GM12878 (cell line): ENCODE measurements around the gene CCDC159. TPM values are rescaled to one million over a fixed set of nuclear protein-coding genes. Genes with fewer than 3 reads are reported as not detected.

Source experiments
- ATAC-seq: fragments of 200-7000 bp; cut with Tn5 transposase; 3 replicates; pipeline ENCODE4 v1.9.1; 2020; ENCODE audit warnings: mild to moderate bottlenecking, moderate library complexity
- BruUV-seq: library from RNA; stranded (reverse); fragments of 400-500 nt; replicated peaks from 2 replicates; lab custom pipeline; 2021; lab: Mats Ljungman, UMichigan
- CTCF ChIA-PET: fragments of 300-600 bp; sonication (Branson Sonifier 250); formaldehyde crosslinking; extraction: SDS; loops from one replicate; lab custom pipeline; 2021; ENCODE audit warnings: inconsistent platforms; lab: Yijun Ruan, JAX
- POLR2A ChIA-PET: fragments of 350-600 bp; formaldehyde crosslinking; extraction: SDS; loops from one replicate; lab custom pipeline; 2021; ENCODE audit warnings: inconsistent platforms; lab: Charles Lee
- RAD21 ChIA-PET: fragments of 300-600 bp; sonication (Branson Sonifier 250); formaldehyde crosslinking; loops from one replicate; lab custom pipeline; 2023; ENCODE audit warnings: antibody characterized with exemption; ENCODE audit not compliant: unreplicated experiment; lab: Charles Lee
- SMC1A ChIA-PET: fragments of 300-600 bp; sonication (Branson Sonifier 250); formaldehyde crosslinking; loops from one replicate; lab custom pipeline; 2023; ENCODE audit not compliant: unreplicated experiment, uncharacterized antibody; lab: Charles Lee
- DNase-seq: peaks from one replicate; pipeline ENCODE4 v3.0.0-alpha.2; 2011; ENCODE audit warnings: low read depth, low spot score
- FAIRE-seq: peaks from 3 replicates; lab custom pipeline; 2011; peaks lifted over from hg19 to GRCh38; lab: Jason Lieb, UNC
- H2AFZ ChIP-seq: 2 replicates; pipeline ENCODE4 v1.6.0; 2011; ENCODE audit warnings: low read depth, low read length, control low read depth; ENCODE audit not compliant: control insufficient read depth
- H3K27ac ChIP-seq: 2 replicates; pipeline ENCODE4 v1.5.1; 2011; ENCODE audit warnings: control low read depth; ENCODE audit not compliant: control insufficient read depth, insufficient read depth
- H3K27me3 ChIP-seq, 2 experiments: replicated peaks in 1 of 2; 2 replicates each; pipeline versions ENCODE4 v1.6.0 to v1.6.1; 2011; ENCODE audit warnings: low read length in 1 of 2; ENCODE audit not compliant: control insufficient read depth in 2 of 2, insufficient read depth in 2 of 2
- H3K36me3 ChIP-seq, 2 experiments: 2 replicates each; pipeline ENCODE4 v1.5.1; 2011; ENCODE audit warnings: low read length in 1 of 2; ENCODE audit not compliant: control insufficient read depth in 2 of 2, insufficient read depth in 2 of 2
- H3K4me1 ChIP-seq: 2 replicates; pipeline ENCODE4 v1.6.1; 2011; ENCODE audit warnings: mild to moderate bottlenecking, low read length, moderate library complexity, mixed read lengths; ENCODE audit not compliant: control insufficient read depth, insufficient read depth
- H3K4me2 ChIP-seq: 2 replicates; pipeline ENCODE4 v1.6.0; 2011; ENCODE audit warnings: control low read depth; ENCODE audit not compliant: control insufficient read depth, insufficient read depth
- H3K4me3 ChIP-seq: fragments of 200-600 bp; sonication (generic); 2 replicates; pipeline ENCODE4 v1.5.1; 2016
- H3K79me2 ChIP-seq: 2 replicates; pipeline ENCODE4 v1.6.0; 2011; ENCODE audit warnings: low read length; ENCODE audit not compliant: control insufficient read depth, insufficient read depth
- H3K9ac ChIP-seq: 2 replicates; pipeline ENCODE4 v1.8.0; 2011; ENCODE audit warnings: low read length, control low read depth, mixed read lengths; ENCODE audit not compliant: control insufficient read depth, insufficient read depth
- H3K9me3 ChIP-seq: replicated peaks from 3 replicates; pipeline ENCODE4 v1.5.1; 2011; ENCODE audit warnings: mild to moderate bottlenecking, low read length; ENCODE audit not compliant: control insufficient read depth, insufficient read depth
- H4K20me1 ChIP-seq: 2 replicates; pipeline ENCODE4 v1.6.0; 2011; ENCODE audit not compliant: control insufficient read depth, insufficient read depth
- ATF2 ChIP-seq: IDR thresholded peaks from 2 replicates; pipeline ENCODE4 v1.6.1; 2012; ENCODE audit warnings: low read length, inconsistent platforms
- BMI1 ChIP-seq: fragments of 450-650 bp; IDR thresholded peaks from 2 replicates; pipeline ENCODE4 v1.6.1; 2016; ENCODE audit warnings: mild to moderate bottlenecking, moderate library complexity, borderline replicate concordance
- CUX1 ChIP-seq: IDR thresholded peaks from 2 replicates; pipeline ENCODE4 v1.6.1; 2012; ENCODE audit warnings: improper control_type of control experiment, low read depth, low read length; ENCODE audit not compliant: insufficient replicate concordance
- EP300 ChIP-seq, 2 experiments: fragments of 150-350 bp in 1 of 2; IDR thresholded peaks; 2 replicates each; pipeline ENCODE4 v1.6.1; 2011 to 2012; ENCODE audit warnings: low read depth in 2 of 2, low read length in 2 of 2, borderline replicate concordance in 1 of 2, improper control_type of control experiment in 1 of 2, inconsistent platforms in 1 of 2; ENCODE audit not compliant: control insufficient read depth in 1 of 2
- FOXK2 ChIP-seq: fragments of 450-650 bp; IDR thresholded peaks from 2 replicates; pipeline ENCODE4 v1.6.1; 2017; ENCODE audit warnings: mild to moderate bottlenecking, moderate library complexity
- JUNB ChIP-seq: IDR thresholded peaks from 2 replicates; pipeline ENCODE4 v1.6.1; 2016; ENCODE audit warnings: antibody characterized with exemption, mild to moderate bottlenecking
- MTA2 ChIP-seq: fragments of 450-650 bp; IDR thresholded peaks from 2 replicates; pipeline ENCODE4 v1.6.1; 2016; ENCODE audit warnings: low read depth, mild to moderate bottlenecking, moderate library complexity
- NR2C2 ChIP-seq: IDR thresholded peaks from 2 replicates; pipeline ENCODE4 v1.6.1; 2011; ENCODE audit warnings: borderline replicate concordance, low read depth; ENCODE audit not compliant: control insufficient read depth, insufficient read length
- SMAD1 ChIP-seq: fragments of 450-650 bp; IDR thresholded peaks from 2 replicates; pipeline ENCODE4 v1.6.1; 2018; ENCODE audit warnings: mild to moderate bottlenecking, low read depth; ENCODE audit not compliant: partially characterized antibody
- SMARCA5 ChIP-seq: fragments of 450-650 bp; IDR thresholded peaks from 2 replicates; pipeline ENCODE4 v1.6.1; 2017; ENCODE audit warnings: mild to moderate bottlenecking
- SREBF2 ChIP-seq: IDR thresholded peaks from 2 replicates; pipeline ENCODE4 v1.6.1; 2012; ENCODE audit warnings: mild to moderate bottlenecking, low read length
- TARDBP ChIP-seq: IDR thresholded peaks from 2 replicates; pipeline ENCODE4 v1.6.1; 2016; ENCODE audit warnings: borderline replicate concordance
- WGBS: methylation state at CpG from one replicate; pipeline ENCODE4 v1.1.6; 2016; ENCODE audit warnings: low lambda C conversion rate; ENCODE audit not compliant: insufficient replicate concordance, insufficient coverage; ENCODE audit errors: missing lambda C conversion rate; 5-methylcytosine and 5-hydroxymethylcytosine counted together
- in situ Hi-C: fragments of 300-500 bp; cut with MboI; formaldehyde crosslinking; loops from 9 replicates; pipeline ENCODE4 v1.14.3; 2018; ENCODE audit warnings: mixed read lengths
- intact Hi-C: fragments of 100-400 bp; cut with micrococcal nuclease; formaldehyde crosslinking; loops from one replicate; pipeline ENCODE4 v1.14.2; 2022; ENCODE audit not compliant: unreplicated experiment
- polyA plus RNA-seq, 11 experiments: library from polyadenylated mRNA; depleted of rRNA in 4 of 11; unstranded in 6 of 11; stranded (reverse) in 5 of 11; fragments of >200 nt; fragmentation: Nextera tagmentation in 4 of 11; fragmentation: Illumina TruSeq in 1 of 11; extraction: Ambion mirVana in 4 of 11; extraction: Trizol in 1 of 11; gene quantifications; 1 replicate in 1 of 11; 2 replicates in 10 of 11; pipeline versions ENCODE4 v1.2.1 to v1.2.3, GENCODE V29; 2011 to 2016; ENCODE audit warnings: inconsistent platforms in 2 of 11, missing spikeins in 2 of 11, low read depth in 1 of 11
- total RNA-seq, 4 experiments: library from RNA; depleted of rRNA in 3 of 4; stranded (reverse); fragments of >200 nt in 3 of 4; fragmentation: Illumina TruSeq in 1 of 4; extraction: Trizol in 1 of 4; gene quantifications; 2 replicates each; pipeline versions ENCODE4 v1.2.1 to v1.2.3, GENCODE V29; 2013 to 2021

CCDC159 gene
- total and polyA plus RNA-seq, 10 of the 15 experiments (the other 5 are each of a cell fraction or from before 2014, with no cell fraction given) = 0.61 to 14.7 (median 10.1) TPM

DNA sequence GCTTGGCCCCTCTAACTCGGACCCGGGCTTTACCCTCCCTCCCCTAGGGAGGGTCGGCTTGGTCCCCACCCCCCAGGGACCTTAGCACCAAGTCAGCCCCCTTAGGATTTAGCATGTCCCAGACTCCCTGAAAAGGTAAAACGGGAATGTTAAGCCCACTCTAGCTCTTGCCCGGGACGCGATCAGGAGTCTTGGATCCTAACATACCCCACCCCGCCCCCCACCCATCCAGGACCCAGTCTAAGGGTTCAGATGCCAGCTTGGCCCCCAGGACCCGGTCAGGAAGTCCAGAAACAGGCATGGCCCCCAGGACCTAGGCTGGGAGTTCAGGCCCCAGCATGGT, 37.4 kb downstream of the CCDC159 start:
- H2AFZ ChIP-seq = no peak overlapping the region
- in situ Hi-C loops (no loop called here), intact Hi-C loops (loop anchor here (5.0 kb wide), 1 partner anchor 199 kb away; no protein-coding TSS in a partner anchor)
- no peaks in the 10 kb centered on the region for H4K20me1 ChIP-seq
- DNase-seq (no peak), ATAC-seq (no peak), FAIRE-seq (no peak)
- BruUV-seq = no TSS peak
- H3K4me3 ChIP-seq = no peak overlapping the region
- H3K9ac ChIP-seq = no peak overlapping the region
- POLR2A ChIA-PET = interaction anchor here (0.6 kb wide), 1 partner anchor 209 kb away, joined by 3 read pairs; no protein-coding TSS in a partner anchor
- H3K27ac ChIP-seq = no peak overlapping the region
- WGBS = 12% methylated on average over 9 of the region's 9 CpGs
- TF ChIP-seq BMI1 = no peak
- TF ChIP-seq FOXK2 = no peak
- no peak for TF ChIP-seq JUNB
- TF ChIP-seq NR2C2 = no peak
- TF ChIP-seq SMARCA5 = no peak
- TF ChIP-seq CUX1 = no peak
- no peak for TF ChIP-seq SMAD1
- no peak for TF ChIP-seq SREBF2
- no peak for TF ChIP-seq EP300 (IDR thresholded peaks at IDR 0.05; ENCODE audit: borderline replicate concordance in 1 of 2, control insufficient read depth in 1 of 2, low read depth in 2 of 2, low read length in 2 of 2)
- TF ChIP-seq MTA2 = no peak
- no peak for TF ChIP-seq TARDBP
- no peak for TF ChIP-seq ATF2
- no peaks in the 10 kb centered on the region for H3K9me3 ChIP-seq
- CTCF ChIA-PET = interaction anchor here (0.7 to 4.6 kb wide), 16 partner anchors 7 to 145 kb away, joined by 3 to 76 read pairs (median 7); partner anchors contain the start of genes CCDC159, ECSIT, ELAVL3 and ODAD3
- no peak overlapping the region for H3K4me2 ChIP-seq
- no peaks in the 10 kb centered on the region for H3K79me2 ChIP-seq
- H3K4me1 ChIP-seq = peaks cover 11% of the 10 kb centered on the region
- H3K36me3 ChIP-seq = no peaks in the 10 kb centered on the region
- RAD21 ChIA-PET = interaction anchor here (1.0 to 1.7 kb wide), 4 partner anchors 9 to 99 kb away, joined by 3 to 9 read pairs (median 4); partner anchors contain the start of gene SWSAP1
- H3K27me3 ChIP-seq = peaks cover 0 to 5% of the 10 kb centered on the region in 2 experiments; a peak in 2 of 4 replicates
- SMC1A ChIA-PET = interaction anchor here (0.5 to 1.7 kb wide), 4 partner anchors 9 to 90 kb away, joined by 3 to 5 read pairs (median 4); partner anchors contain the start of genes ODAD3 and SWSAP1
